Nucleus accumbens (tissue), 56 donors: Measurements from ENCODE around the gene KRAS.
A peak's percentile ranks its signal among the peaks of the same experiment; 100 is the strongest.
"Not testable (repeated sequence)": the region's sequence is repeated elsewhere in the genome, so short reads cannot be mapped to it uniquely, and the experiment has no call there.

ENCODE experiments used
- DNase-seq, 56 donors: peaks; one replicate each; lab custom pipeline; 2025; lab: John Stamatoyannopoulos, UW

KRAS gene

DNA sequence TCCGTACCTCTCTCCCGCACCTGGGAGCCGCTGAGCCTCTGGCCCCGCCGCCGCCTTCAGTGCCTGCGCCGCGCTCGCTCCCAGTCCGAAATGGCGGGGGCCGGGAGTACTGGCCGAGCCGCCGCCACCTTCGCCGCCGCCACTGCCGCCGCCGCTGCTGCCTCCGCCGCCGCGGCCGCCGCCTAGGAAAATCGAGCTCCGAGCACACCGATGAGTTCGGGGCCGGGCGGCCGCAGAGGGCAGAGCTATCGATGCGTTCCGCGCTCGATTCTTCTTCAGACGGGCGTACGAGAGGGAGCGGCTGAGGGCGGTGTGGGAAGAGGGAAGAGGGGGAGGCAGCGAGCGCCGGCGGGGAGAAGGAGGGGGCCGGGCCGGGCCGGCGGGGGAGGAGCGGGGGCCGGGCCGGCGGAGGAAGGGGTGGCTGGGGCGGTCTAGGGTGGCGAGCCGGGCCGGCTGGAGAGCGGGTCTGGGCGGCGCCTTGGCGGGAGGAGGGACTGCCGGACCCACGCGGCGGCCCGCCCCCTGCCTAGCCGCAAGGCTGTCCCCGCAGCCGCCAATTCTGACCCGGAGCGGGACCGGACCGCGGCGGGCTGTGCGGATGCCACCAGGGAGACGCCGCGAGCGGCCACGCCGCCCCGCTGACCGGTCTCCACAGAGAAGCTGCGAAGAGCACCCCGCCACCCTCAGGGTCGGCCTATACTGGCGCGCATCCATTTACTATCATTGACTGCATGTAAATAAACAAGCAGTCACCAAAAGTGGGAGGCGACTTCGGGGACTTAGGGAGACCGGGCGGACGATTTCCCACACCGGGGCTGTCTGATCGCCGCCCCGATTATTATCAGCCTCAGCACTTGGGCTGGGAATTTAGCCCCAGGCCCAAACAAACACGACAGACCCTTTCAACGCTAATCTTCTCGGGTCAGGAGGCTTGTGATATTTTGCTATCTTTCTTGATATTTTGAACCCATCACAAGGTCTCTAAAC is at the start of gene KRAS:
KRAS (minus strand) TSS at position 186 of the 987 bp plus-strand sequence.
- peak; percentile 59 to 98 (median 90) for DNase-seq

DNA sequence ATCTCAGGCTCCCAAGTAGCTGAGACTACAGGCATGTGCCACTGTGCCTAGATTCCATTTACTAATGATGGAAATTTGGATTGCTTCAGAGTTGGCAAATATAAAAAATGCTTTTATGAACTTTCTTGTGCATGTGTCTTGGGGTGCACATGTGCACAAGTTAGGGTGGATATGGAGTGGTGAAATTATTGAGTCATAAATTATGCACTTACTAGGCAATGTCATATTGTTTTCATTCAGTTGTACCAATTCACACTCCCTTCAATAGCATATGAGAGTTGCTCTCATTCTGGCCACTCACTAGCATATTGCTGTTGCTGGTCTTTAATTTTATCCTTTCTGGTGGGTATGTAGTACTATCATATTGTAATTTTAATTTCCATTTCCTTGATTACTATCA is 45.7 kb upstream of the KRAS start:
- no peak for DNase-seq

DNA sequence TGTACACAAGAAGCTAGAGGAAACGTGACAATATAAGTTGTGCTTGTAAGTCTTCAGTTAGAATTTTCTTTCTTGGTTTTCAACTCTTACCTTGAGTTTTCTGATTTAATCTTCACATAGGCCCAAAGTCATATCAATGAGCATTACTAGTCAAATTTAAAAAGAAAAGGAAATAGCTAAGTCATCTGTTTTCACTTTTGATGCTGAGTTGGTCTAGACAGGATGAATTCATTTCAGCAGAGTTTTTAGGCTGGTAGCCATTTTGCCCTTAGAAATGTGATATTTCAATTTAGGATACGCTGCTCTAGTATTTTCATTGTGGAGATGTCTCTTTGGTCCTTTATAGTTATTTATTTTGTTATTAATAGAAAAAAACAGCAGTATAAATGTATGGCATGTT is 44.6 kb upstream of the KRAS start:
- no peak for DNase-seq

DNA sequence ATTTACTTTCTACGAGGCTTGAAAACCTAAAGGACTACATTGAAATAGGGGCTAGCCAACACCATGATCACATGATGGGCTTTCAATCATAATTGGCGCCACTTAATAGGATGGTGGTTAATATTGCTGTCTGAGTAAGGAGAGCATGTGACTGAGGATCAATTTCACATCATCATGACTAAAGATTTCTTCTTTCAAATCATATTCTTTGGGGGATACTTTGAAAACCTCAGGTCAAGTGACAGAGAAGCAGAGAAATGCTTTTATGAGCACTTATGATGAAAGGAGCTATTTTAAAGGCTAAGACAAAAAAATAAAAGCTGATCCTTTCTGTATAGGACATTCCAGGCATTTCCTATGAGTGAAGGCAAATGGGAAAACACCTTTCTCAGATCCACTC is 42.9 kb upstream of the KRAS start:
- DNase-seq, result no peak

DNA sequence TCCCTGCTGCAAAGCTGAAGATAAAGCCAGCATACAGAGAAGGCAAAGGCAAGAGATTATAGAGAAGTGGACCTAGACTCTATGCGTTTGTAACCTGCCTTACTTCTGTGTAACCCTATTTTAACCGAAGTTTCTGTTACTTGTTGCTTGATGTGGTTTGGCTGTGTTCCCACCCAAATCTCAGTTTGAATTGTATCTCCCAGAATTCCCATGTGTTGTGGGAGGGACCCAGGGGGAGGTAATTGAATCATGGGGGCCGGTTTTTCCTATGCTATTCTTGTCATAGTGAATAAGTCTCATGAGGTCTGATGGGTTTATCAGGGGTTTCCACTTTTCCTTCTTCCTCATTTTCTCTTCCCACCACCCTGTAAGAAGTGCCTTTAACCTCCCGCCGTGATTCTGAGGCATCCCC is 42.1 kb upstream of the KRAS start:
- DNase-seq, result not testable (repeated sequence)

DNA sequence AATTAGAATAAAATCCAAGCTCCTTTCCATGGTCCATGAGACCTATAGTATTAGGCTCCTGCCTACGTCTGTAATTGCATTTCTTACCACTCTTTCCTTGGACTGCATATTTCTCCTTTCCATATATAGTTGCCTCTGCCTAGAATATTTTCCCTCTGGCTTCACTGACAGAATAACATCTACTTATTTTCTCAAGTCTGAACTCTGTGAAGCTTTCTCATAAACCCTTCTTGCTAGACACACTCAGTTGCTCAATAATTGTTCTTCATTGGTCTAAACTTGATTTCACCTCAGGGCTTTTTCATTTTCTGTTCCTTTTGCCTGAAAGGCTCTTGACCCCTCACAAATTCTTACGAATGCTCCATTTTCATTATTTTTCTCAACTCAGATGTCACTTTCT is 36.9 kb upstream of the KRAS start:
- DNase-seq, result no peak

DNA sequence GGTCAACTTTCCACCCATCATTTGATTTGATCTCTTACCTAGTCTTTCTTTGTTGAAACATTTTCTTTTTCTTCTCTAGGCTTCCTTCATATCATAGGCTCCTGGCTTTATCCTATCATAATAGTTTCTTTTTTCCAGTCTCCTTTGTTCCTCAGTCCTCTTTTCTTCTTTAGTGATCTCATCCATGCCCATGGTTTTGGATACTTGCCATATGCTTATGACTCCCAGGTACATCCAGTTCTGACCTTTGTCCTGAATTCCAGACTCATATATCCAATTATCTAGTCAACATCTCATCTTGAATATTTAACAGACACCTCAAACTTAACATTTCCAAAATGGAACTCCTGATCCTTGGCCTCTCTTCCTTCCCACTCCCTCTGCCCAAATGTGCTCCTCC is 36.1 kb upstream of the KRAS start:
- no peak for DNase-seq

DNA sequence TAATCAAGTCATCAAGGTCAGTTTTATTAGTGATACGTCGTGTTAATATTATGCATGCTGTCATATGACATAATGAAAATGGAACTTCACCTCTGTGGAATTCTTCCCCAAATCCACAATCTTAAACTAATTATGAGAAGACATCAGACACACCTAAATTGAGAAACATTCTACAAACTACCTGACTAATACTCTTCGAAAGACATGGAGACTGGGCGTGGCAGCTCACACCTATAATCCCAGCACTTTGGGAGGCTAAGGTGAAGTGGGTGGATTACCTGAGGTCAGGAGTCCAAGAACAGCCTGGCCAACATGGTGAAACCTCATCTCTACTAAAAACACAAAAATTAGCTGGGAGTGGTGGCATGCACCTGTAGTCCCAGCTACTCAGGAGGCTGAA is 33.3 kb upstream of the KRAS start:
- DNase-seq, result no peak

DNA sequence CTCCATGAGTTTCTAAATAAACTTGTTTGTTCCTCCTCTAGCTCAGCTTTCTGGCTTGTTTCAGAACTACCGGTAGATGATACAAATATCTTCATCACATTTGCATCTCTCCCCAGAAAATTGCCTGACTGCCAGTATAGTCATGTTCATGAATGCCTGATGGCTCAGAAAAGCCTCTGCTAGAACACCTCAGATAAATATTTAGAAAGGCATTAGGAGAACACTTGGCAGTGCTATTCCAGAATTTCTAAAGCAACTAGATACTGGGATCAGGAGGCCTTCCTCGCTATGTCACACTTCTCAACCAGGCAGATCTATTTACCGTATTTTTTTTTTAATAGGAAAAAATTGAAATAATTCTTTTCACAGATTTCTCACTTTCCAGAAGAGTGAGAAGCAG is 32.3 kb upstream of the KRAS start:
- DNase-seq, result no peak

DNA sequence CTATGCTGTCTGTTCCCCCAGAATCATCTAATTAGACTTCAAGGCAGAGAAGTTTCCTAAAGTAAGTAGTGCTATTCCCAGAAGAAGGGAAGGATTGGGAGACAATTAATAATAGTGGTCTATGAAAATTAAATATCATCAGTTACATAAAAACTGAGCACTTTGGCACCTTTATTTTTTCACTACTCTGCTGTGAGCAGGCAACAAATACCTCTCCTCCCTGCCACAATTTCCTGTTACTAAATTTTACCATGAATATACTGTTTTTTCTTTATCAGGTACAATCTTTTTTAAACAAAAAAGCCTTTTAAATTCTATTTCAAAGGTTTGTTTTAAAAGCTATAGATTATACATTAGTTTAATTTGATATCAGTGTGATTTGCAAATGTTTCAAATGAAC is 29.4 kb upstream of the KRAS start:
- DNase-seq, result no peak

DNA sequence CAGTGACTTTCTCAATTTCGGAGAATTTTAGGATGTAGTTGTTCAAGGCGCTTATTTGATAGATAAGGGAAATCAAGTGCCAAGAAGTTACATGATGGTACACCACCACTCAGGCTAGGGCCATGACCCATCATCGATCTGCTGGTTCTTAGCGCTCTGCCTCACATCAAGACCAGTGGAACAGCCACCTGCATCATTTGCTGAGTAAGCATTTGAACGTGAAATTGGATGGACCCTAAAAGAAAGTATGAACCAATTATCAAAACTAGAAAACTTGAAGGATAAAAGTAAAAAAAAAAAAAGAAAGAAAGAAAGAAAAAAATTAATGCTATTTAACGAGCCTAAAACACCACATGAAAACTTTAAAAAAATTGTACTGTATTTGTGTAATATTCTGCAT is 27.5 kb upstream of the KRAS start:
- no peak for DNase-seq

DNA sequence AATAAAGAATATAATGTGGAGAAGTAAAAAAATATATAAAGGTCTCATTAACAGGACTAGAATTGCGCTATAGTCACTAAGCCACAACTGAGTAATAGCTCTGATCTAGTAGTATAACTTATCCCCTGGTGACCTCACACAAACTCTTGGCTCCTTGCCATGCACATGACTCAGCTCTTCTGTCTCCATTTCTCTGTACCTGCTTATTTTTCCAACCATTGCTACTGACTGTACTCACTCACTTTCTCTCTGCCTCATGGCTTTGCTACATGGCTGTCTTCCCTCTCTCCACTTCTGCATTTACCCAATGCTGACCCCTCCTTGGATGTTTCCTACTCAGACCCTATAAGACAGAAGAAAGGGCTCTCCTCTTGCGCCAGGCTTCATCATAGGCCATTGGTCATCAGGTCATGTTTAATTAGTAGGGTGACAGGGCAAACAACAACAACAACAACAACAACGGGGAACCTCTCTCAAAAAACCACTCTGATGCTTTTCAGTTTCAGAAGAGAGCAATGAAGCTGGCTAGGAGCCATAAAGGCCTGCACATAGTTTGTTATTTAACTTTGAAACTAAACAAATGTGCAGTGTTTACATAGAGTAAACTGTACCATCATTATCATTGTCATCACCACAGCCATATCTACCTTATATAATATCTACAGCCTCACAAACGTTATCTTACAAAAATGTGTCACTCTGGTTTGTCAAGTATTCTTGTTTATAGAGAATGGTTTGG is 25.6 kb upstream of the KRAS start:
- DNase-seq, result peak in 2 of 56 donors; percentile 0 to 9

DNA sequence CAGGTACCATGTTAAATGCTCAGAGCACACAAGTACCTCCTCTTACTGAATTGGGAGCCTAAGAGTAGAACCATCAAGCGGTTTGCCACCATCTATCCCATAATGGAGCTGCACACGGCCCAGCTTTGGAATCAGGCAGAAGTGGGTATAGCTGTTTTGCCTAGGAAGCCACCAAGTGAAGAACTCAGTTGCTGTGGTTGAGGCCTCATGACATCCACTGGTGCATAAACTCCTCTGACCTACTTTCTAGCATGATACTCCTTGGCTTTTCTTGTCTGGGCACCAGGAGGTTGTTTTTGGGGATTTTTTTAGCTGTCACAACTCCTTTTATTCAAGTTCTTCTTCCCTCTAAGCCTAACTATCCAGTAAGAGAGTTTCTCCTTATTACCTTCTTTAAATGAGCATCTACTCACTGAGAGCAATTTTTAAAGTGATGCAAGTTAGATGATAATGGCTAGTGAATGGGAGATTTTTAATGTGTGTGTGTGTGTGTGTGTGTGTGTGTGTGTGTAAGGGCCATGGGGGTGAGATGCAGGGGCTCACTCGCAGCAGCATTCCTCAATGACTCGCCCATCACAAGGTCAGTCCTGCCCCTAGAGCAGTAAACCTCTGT is 20.9 kb upstream of the KRAS start:
- DNase-seq, result no peak

DNA sequence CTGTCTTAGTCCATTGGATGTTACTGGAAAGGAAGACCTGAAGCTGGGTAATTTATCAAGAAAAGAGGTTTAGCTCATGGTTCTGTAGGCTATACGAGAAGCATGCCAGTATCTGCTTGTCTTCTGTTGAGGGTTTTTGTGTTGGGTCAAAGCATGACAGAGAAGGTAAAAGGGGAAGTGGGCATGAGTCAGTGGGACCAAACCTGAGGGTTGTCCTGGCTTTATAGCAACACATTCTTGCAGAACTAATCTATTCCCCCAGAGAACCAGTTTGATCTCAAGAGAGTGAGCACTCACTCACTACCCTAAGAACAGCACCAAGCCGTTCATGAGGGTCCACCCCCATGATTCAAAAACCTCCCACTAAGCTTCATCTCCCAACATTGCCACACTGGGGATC is 19.0 kb upstream of the KRAS start:
- DNase-seq, result no peak

DNA sequence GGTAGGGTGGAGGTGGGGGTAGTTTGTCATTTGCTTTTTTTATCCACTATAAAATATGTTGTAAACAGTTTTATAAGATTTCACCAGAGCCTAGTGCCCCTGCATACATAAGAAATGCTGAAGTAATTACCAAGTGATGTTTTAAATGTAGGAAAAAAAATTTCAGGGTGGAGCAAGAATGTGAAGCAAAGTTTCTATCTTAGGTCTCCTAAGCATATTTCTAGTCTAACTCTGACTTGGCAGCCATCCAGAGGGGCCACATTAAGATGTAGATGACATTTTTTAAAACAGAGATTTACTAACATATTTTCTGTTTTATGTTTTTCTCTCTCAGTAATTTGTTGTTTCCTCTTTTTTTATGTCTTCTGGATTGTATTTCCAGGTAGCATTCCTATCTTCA is 15.8 kb upstream of the KRAS start:
- no peak for DNase-seq

DNA sequence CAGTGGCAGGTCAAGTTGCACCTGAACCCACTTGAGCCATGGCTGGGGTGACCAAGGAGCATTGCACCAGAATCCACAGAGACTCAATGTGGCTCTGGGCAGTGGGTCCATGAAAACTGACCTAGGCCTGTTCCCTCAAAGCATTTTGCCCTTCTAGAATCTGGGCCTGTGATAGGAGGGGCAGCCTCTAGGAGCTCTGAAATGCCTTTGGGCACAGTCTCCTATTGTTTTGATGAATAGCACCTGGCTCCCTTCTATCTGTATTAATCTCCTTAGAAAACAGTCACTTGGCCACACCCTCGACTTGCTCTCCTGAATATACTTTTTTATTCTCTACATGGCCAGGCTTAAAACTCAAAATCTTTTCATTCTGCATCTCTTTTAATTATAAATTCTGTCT is 14.1 kb upstream of the KRAS start:
- no peak for DNase-seq

DNA sequence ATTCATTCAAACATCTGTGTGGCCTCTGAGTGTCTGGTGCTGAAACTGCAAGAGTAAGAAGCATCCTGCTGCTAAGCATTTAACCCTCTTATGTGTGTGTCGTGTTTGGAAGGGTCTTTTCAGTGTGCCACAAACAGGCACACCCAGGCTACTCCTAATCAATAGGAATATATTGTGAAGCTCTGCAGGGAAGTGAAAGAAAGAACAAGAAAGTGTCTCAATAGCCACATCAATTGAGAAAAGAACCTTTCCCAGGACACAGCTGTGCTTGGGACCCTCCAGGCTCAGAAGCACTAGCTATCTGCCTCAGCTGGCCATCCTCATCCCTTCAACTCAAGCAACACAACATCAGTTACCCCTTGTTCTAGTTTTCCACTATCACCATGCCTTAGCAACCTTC is 13.4 kb upstream of the KRAS start:
- no peak for DNase-seq

DNA sequence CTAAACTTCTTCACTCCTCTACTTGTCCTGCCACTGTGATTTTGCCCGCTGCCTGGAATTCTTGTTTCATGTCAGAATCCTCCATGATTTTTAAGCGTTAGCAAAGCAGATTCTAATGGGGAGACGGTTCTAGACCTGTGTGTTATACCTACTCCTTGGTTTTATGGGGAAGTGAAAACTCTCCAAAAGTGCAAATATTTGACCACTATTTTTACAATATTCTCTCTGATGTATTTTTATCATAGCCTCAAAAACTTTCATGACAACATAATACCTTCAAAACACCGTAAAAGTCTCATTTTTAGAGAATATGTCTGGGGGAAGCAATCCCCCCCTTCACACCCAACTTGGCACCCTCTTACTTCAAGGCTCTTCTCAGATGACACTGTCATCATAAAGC is 12.9 kb upstream of the KRAS start:
- no peak for DNase-seq

DNA sequence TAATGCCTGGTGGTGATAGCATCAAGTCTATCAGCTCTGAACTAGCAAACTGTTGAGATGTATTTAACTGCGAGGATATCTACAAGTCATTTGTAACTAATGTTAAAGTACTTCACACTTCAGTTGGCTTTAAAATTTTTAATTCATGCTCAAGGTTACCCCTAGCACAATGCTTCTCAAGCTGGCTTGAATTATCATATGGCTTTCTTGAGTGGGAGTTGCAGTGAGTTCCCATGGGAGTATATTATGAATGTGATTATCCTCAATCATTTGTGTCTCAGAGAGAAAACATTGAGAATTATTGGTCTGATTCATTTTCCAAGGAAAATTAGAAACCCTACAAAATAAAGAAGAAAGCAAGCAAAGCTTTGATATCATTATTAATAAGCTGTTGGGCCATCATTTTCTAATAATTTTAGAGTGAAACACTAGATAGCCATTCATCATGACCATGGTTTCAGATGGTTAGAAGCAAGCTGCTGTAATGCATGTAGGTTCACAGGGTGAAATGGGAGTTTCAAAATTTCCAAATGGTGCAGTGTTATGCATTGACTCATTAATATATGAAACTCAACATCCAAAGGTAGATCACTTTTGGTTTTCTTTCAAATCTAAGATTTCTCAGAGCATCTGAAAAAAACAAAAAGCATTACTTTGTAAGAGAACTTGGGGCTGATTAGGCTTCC is 11.8 kb upstream of the KRAS start:
- DNase-seq, result no peak

DNA sequence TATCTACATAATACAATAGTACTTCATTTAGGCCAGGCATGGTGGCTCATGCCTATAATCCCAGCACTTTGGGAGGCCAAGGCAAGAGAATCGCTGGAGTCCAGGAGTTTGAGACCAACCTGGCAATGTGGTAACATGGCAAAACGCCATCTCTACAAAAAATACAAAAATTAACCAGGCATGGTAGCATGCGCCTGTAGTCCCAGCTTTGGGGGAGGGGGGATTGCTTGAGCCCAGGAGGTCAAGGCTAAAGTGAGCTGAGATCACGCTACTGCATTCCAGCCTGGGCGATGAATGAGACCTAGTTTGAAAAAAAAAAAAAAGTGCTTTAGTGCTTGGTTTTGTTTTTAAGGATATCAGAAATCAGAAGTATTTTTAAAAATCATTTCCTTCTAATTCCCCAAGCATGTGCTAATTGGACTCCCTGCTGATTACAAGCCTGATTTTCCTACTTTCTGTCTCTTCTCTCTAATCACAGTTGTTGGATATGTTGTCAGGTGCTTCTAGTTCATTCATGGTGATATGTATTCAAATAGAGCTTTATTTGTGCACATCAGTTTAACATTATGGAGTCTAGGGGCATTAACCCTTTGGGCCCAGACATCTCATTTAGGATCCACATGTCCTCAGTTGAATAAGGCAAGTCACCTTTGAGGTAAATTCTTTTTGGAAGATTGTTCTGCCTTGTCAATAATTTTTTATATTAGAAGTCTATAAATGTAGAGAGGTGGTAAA is 7.0 kb upstream of the KRAS start:
- DNase-seq, result no peak
